Effector CD4-positive, alpha-beta T cell (primary cell): ENCODE data around the gene AP4B1.

Experiments
- DNase-seq: peaks from one replicate; pipeline ENCODE4 v3.0.0-alpha.2; 2020

AP4B1 gene

DNA sequence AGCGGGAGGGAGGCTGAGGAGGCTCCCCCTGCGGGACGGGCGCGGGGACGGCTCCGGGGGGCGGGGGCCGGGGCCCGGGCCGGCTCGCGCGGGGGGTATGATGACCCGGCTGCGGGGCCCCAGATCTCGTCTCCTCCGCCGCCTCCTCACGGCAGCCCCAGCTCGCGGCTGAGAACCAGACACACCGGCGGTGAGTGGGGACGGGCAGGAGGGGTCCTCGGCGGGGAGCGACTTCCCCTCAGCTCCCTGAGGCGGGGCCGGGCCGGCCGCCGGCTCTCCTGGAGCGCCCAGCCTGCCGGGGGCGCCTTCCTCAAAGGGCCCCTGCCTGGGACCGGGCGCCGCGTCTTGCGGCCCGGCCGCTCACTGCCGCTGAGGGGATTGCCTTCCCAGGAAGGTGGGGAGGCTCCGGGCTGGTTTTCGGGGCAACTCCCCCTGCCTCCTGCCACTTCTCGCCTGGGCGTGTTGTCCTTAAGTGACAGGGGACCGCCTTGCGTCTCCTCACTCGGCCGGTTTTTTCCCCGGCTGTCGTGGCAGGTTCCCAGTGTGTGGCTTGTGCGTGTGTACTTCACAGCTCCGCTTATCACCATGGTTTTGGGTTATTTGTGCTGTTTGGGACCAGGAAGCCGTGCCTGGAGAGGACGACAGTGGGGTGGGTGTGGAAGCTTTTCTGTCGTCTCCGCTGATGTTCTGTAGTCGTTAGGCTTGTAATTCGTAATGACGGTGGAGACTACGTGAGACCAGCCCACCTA lies 25.3 kb upstream of the AP4B1 start:
- DNase-seq: peak; percentile 75

- peak; percentile 91 for DNase-seq
Measured at GRCh38 chr1:113928941-113929749, 24.5 kb upstream of the AP4B1 start, which contains the start of gene HIPK1. Gene HIPK1, plus strand, starts transcription at chr1:113929324.

GRCh38 chr1:113928187-113928930 lies 23.8 kb upstream of the AP4B1 start:
- DNase-seq: no peak

- DNase-seq: no peak
Measured at GRCh38 chr1:113924473-113924872, 19.9 kb upstream of the AP4B1 start.

GRCh38 chr1:113922957-113923356 lies 18.4 kb upstream of the AP4B1 start:
- DNase-seq: no peak

DNA sequence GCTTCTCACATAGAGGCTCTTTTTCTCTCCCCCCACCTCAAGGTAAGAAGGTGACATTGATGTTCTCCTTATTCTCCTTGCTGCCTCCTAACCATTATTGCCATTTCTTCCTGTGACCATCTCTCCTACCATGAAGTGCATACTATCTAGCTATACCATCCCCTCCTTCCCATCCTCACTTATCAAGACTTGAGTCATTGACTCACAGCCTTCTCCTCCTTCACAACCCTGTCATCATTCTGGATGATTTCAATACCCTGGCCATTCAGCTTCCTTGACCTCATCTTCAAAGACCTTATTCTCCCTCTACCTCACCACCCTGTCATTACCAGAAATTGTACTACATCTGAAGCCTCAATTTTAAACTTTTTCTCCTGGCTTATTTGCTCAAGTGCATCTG lies 13.6 kb upstream of the AP4B1 start:
- no peak for DNase-seq

GRCh38 chr1:113917400-113918082 lies 12.9 kb upstream of the AP4B1 start:
- DNase-seq: no peak

- DNase-seq: no peak
Measured at GRCh38 chr1:113916974-113917373, 12.4 kb upstream of the AP4B1 start.

- no peak for DNase-seq
Measured at GRCh38 chr1:113913887-113914664, 9.5 kb upstream of the AP4B1 start.

DNA sequence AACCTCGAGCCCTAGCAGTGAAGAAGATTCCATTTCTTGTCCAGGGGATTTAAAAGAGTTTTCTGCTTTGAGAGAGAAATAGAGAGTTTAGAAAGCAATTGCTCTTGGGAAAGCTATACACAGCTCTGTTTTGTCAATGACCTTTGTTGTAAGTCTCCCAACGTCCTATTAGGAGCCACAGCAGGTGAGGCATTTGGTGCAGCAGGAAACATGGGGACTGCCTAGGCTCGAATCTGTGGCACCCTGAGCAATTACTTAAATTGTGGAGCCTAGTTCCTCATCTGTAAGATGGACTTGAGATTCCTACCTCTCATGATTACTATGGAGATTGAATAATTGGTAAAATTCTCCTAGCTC lies 8.7 kb upstream of the AP4B1 start:
- no peak for DNase-seq

DNA sequence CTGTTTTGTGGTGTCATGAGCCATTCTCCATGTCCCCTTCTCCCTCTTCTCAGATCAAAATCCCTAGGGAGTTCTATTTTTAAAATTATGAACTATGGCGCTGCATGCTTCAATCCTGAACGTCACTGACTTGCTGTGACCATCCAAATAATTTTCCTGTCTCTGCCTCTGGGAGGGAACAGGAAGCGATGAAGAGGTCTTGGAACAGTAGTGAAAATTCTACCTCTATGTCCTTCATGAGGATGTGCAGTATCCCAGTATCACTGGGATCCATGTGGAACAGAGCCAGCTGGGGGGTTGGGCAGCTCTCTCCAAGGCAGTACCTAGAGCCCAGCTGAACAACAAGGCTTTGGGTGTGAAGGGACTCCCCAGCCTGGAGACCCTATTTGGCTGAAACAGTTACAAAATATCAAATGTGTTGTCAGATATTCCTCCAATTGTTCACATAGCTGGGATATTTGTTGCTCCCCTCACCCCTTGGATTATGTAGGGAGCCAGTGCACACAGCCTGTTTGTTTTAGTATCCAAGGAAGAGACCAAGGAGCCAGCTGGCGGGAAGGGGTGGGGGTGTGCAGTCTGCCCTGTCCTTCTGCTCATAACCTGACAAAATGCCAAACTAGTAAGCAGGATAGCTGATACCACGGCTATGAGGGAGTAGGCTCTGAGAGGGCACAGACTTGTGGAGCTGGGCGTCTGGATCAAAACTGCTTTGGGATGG lies 8.2 kb upstream of the AP4B1 start:
- DNase-seq: no peak

- peak; percentile 3 for DNase-seq
Measured at GRCh38 chr1:113905435-113905861, 849 bp upstream of the AP4B1 start.

GRCh38 chr1:113904293-113904673 lies 316 bp downstream of the AP4B1 start:
- DNase-seq: peak; percentile 52

GRCh38 chr1:113903501-113904292 lies 902 bp downstream of the AP4B1 start:
- no peak for DNase-seq

GRCh38 chr1:113901191-113901590 lies 3.4 kb downstream of the AP4B1 start:
- DNase-seq: no peak

- DNase-seq: no peak
Measured at GRCh38 chr1:113899111-113899510, 5.5 kb downstream of the AP4B1 start.

- DNase-seq: no peak
Measured at GRCh38 chr1:113898241-113898814, 6.3 kb downstream of the AP4B1 start.

GRCh38 chr1:113895961-113896360 lies 8.6 kb downstream of the AP4B1 start:
- no peak for DNase-seq

DNA sequence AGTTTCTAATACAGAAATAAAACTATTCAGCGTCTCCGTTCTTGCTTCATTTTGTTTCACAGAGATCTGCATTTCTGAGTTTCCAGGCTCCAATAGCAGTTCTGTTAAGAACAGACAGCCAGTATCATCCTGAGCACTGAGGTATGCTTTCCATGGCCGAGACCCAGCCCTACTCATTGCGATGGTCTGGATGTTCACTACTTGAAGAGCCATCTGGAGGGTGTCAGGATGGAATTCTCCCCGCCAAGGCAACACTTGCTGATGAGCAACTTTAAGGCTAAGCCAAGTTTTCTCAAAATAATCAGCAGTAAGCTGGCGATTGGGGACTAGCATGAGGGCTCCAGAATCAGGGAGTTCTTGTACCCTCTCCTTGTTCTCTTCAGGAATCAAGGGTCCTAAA lies 9.5 kb downstream of the AP4B1 start:
- DNase-seq: no peak

- no peak for DNase-seq
Measured at GRCh38 chr1:113893267-113893666, 11.3 kb downstream of the AP4B1 start.
